H9 (cell line): ENCODE data around the gene ELK1. TPM values are rescaled to one million over a fixed set of nuclear protein-coding genes. Genes with fewer than 3 reads are reported as not detected.

ENCODE experiments used
- DNase-seq: peaks from one replicate; pipeline ENCODE4 v3.0.0-alpha.2; 2017
- H2AFZ ChIP-seq: one replicate; pipeline ENCODE4 v1.6.1; 2013; ENCODE audit warnings: mild to moderate bottlenecking, low read length, control low read depth, moderate library complexity
- H2AK5ac ChIP-seq: 2 replicates; pipeline ENCODE4 v1.6.1; 2013; ENCODE audit warnings: low read length, control low read depth, mixed read lengths; ENCODE audit not compliant: insufficient read length
- H2BK120ac ChIP-seq: one replicate; pipeline ENCODE4 v1.6.1; 2013; ENCODE audit warnings: low read depth, mild to moderate bottlenecking, low read length, control low read depth, inconsistent platforms; ENCODE audit not compliant: poor library complexity, severe bottlenecking
- H2BK12ac ChIP-seq: 2 replicates; pipeline ENCODE4 v1.6.1; 2013; ENCODE audit warnings: low read length, control low read depth, mixed read lengths, low read depth; ENCODE audit not compliant: insufficient read length
- H2BK15ac ChIP-seq: 2 replicates; pipeline ENCODE4 v1.6.1; 2013; ENCODE audit warnings: low read depth, low read length, control low read depth
- H2BK20ac ChIP-seq: one replicate; pipeline ENCODE4 v1.6.1; 2013; ENCODE audit warnings: low read depth, mild to moderate bottlenecking, low read length, control low read depth, inconsistent platforms; ENCODE audit not compliant: poor library complexity, severe bottlenecking
- H2BK5ac ChIP-seq: 2 replicates; pipeline ENCODE4 v1.6.1; 2013; ENCODE audit warnings: low read length, control low read depth, mixed read lengths; ENCODE audit not compliant: insufficient read length
- H3K14ac ChIP-seq: 2 replicates; pipeline ENCODE4 v1.6.1; 2013; ENCODE audit warnings: low read length, control low read depth; ENCODE audit not compliant: insufficient read depth
- H3K18ac ChIP-seq: 2 replicates; pipeline ENCODE4 v1.6.1; 2013; ENCODE audit warnings: low read depth, mild to moderate bottlenecking, mixed read lengths, low read length, control low read depth; ENCODE audit not compliant: insufficient read length
- H3K23ac ChIP-seq: 2 replicates; pipeline ENCODE4 v1.6.1; 2013; ENCODE audit warnings: low read length, control low read depth, mixed read lengths, low read depth; ENCODE audit not compliant: insufficient read length
- H3K23me2 ChIP-seq: 2 replicates; pipeline ENCODE4 v1.6.1; 2013; ENCODE audit warnings: low read depth, mild to moderate bottlenecking, mixed read lengths, low read length, control low read depth; ENCODE audit not compliant: insufficient read length, poor library complexity, severe bottlenecking
- H3K27ac ChIP-seq: 2 replicates; pipeline ENCODE4 v1.5.1; 2013; ENCODE audit warnings: low read length, control low read depth, mixed read lengths, low read depth; ENCODE audit not compliant: insufficient read length
- H3K27me3 ChIP-seq: 2 replicates; pipeline ENCODE4 v1.6.1; 2013; ENCODE audit warnings: low read length, control low read depth, inconsistent platforms; ENCODE audit not compliant: insufficient read depth
- H3K4ac ChIP-seq: 2 replicates; pipeline ENCODE4 v1.6.1; 2013; ENCODE audit warnings: low read depth, mild to moderate bottlenecking, control low read depth, inconsistent platforms, low read length, moderate library complexity
- H3K4me1 ChIP-seq: 2 replicates; pipeline ENCODE4 v1.6.1; 2013; ENCODE audit warnings: low read length, control low read depth, inconsistent platforms; ENCODE audit not compliant: insufficient read depth
- H3K4me2 ChIP-seq: 2 replicates; pipeline ENCODE4 v1.6.1; 2013; ENCODE audit warnings: low read length, control low read depth, mixed read lengths; ENCODE audit not compliant: insufficient read length, insufficient read depth
- H3K56ac ChIP-seq: 2 replicates; pipeline ENCODE4 v1.6.1; 2013; ENCODE audit warnings: low read depth, mild to moderate bottlenecking, mixed read lengths, low read length, control low read depth; ENCODE audit not compliant: insufficient read length
- H3K79me1 ChIP-seq: 2 replicates; pipeline ENCODE4 v1.6.1; 2013; ENCODE audit warnings: low read depth, mild to moderate bottlenecking, moderate library complexity, low read length, control low read depth, inconsistent platforms; ENCODE audit not compliant: insufficient read depth, poor library complexity, severe bottlenecking
- H3K79me2 ChIP-seq: 2 replicates; pipeline ENCODE4 v1.6.1; 2013; ENCODE audit warnings: low read length, control low read depth, inconsistent platforms; ENCODE audit not compliant: insufficient read depth
- H3K9ac ChIP-seq: 2 replicates; pipeline ENCODE4 v1.6.1; 2013; ENCODE audit warnings: low read length, control low read depth, mixed read lengths; ENCODE audit not compliant: insufficient read length; ENCODE audit errors: extremely low read depth
- H3K9me3 ChIP-seq: one replicate; pipeline ENCODE4 v1.6.1; 2013; ENCODE audit warnings: low read depth, low read length, inconsistent platforms; ENCODE audit not compliant: control insufficient read depth
- H3T11ph ChIP-seq: one replicate; pipeline ENCODE4 v1.6.1; 2013; ENCODE audit warnings: mild to moderate bottlenecking, low read length, control low read depth, inconsistent platforms
- H4K20me1 ChIP-seq: one replicate; pipeline ENCODE4 v1.6.1; 2013; ENCODE audit not compliant: control insufficient read depth, insufficient read length, insufficient read depth
- H4K5ac ChIP-seq: 2 replicates; pipeline ENCODE4 v1.6.1; 2013; ENCODE audit warnings: low read depth, mild to moderate bottlenecking, mixed read lengths, low read length, control low read depth; ENCODE audit not compliant: insufficient read length
- H4K8ac ChIP-seq: replicated peaks from 2 replicates; pipeline ENCODE4 v1.6.1; 2013; ENCODE audit warnings: low read length, control low read depth, mixed read lengths, low read depth; ENCODE audit not compliant: insufficient read length
- H4K91ac ChIP-seq: 2 replicates; pipeline ENCODE4 v1.6.1; 2013; ENCODE audit warnings: low read depth, mild to moderate bottlenecking, moderate library complexity, mixed read lengths, low read length, control low read depth; ENCODE audit not compliant: insufficient read length
- H3K27ac Mint-ChIP-seq, 3 experiments: 2 replicates in 2 of 3; 3 replicates in 1 of 3; pipeline ENCODE4 v1.8.0; 2020 to 2021; ENCODE audit warnings: mixed read lengths in 3 of 3, mild to moderate bottlenecking in 1 of 3, moderate library complexity in 1 of 3
- H3K27me3 Mint-ChIP-seq: 2 replicates; pipeline ENCODE4 v1.8.0; 2021; ENCODE audit warnings: low read depth, mild to moderate bottlenecking, moderate library complexity, mixed read lengths
- H3K36me3 Mint-ChIP-seq, 3 experiments: 2 replicates in 2 of 3; 3 replicates in 1 of 3; pipeline ENCODE4 v1.8.0; 2020 to 2021; ENCODE audit warnings: low read depth in 3 of 3, mixed read lengths in 3 of 3; ENCODE audit not compliant: insufficient read depth in 1 of 3
- H3K4me1 Mint-ChIP-seq, 2 experiments: 2 replicates each; pipeline ENCODE4 v1.8.0; 2020; ENCODE audit warnings: mixed read lengths in 2 of 2
- H3K4me3 Mint-ChIP-seq, 2 experiments: 2 replicates in 1 of 2; 3 replicates in 1 of 2; pipeline ENCODE4 v1.8.0; 2020 to 2021; ENCODE audit warnings: mild to moderate bottlenecking in 2 of 2, mixed read lengths in 2 of 2, moderate library complexity in 1 of 2
- H3K9me3 Mint-ChIP-seq, 2 experiments: 2 replicates in 1 of 2; 3 replicates in 1 of 2; pipeline ENCODE4 v1.8.0; 2020; ENCODE audit warnings: mild to moderate bottlenecking in 2 of 2, mixed read lengths in 2 of 2, moderate library complexity in 1 of 2
- CTCF ChIP-seq: fragments of 200-600 bp; sonication (generic); conservative IDR thresholded peaks from 3 replicates; pipeline ENCODE4 v1.8.0; 2021; ENCODE audit warnings: antibody characterized with exemption, mild to moderate bottlenecking
- WGBS: extraction: QIAGEN DNeasy Blood & Tissue Kit; methylation state at CpG from one replicate; pipeline ENCODE4 v1.1.7; 2013; ENCODE audit warnings: missing lambda C conversion rate, low lambda C conversion rate, mixed read lengths; ENCODE audit not compliant: insufficient read length; ENCODE audit errors: extremely low coverage; 5-methylcytosine and 5-hydroxymethylcytosine counted together
- total RNA-seq: library from RNA; stranded (reverse); gene quantifications from 2 replicates; pipeline ENCODE4 v1.2.1, GENCODE V29; 2021

Gene ELK1
- total RNA-seq, 1 experiment from 2014 or later, result 49.8 TPM

DNA sequence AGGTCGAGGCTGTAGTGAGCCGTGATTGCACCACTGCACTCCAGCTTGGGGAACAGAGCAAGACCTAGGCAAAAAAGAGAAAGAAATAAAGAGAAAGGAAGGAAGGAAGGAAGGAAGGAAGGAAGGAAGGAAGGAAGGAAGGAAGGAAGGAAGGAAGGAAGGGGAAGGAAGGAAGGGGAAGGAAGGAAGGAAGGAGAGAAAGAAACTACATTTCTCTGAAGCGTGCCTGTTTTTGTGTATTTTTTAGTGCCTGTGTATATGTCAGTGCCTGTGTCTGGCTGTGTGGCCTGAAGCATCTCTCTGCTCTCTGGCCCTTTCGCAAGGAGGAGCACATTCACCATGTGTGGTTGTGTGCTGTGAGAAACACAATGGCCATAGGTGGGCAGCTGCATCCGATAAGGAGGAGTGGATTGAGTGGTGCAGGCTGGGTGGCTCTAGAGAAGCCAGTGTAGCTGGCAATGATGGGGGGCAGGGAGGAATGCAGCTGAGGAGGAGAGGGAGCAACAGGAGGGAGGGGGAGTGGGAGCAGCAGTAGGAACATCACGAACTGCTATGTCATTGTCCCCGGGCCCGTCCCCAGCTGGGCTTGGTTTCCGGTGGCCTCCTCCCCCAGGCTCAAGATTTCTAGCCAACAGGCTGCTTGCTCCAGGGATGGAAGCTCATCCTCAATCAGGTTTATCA, 42.1 kb downstream of the ELK1 start:
- H2AFZ ChIP-seq, result no peak overlapping the region
- no peaks in the 10 kb centered on the region; the same call in 1 of the 2 replicates for H3K27me3 Mint-ChIP-seq

More for the DNA sequence above, 42.1 kb downstream of the ELK1 start:
- Histone ChIP-seq H2BK120ac (no peak overlapping the region), H4K91ac (no peak overlapping the region), H3K23me2 (no peaks in the 10 kb centered on the region), H3K79me2 (no peaks in the 10 kb centered on the region), H3K56ac (no peak overlapping the region), H2BK20ac (no peak overlapping the region), H3K14ac (no peak overlapping the region), H4K20me1 (no peaks in the 10 kb centered on the region), H3K9me3 (peaks cover 30% of the 10 kb centered on the region), H2BK15ac (no peak overlapping the region), H4K5ac (no peak overlapping the region), H3K23ac (no peak overlapping the region), H2AK5ac (no peak overlapping the region), H3K4me2 (no peak overlapping the region), H2BK12ac (no peak overlapping the region), H3K4ac (no peak overlapping the region), H4K8ac (no peak overlapping the region), H3K27ac (no peak overlapping the region), H2BK5ac (no peak overlapping the region), H3K4me1 (no peaks in the 10 kb centered on the region; the same call in 1 of the 2 replicates), H3K27me3 (no peaks in the 10 kb centered on the region), H3K9ac (no peak overlapping the region), H3T11ph (no peak overlapping the region), H3K79me1 (no peaks in the 10 kb centered on the region), H3K18ac (no peak overlapping the region)
- Mint-ChIP-seq H3K36me3 (peaks cover 5 to 12% (median 7%) of the 10 kb centered on the region in 3 experiments), H3K4me3 (peak overlapping the region in 1 of 2 experiments; percentile 48; a peak in 1 of 5 replicates), H3K9me3 (peaks cover 71 to 76% of the 10 kb centered on the region in 2 experiments), H3K4me1 (peaks cover 11 to 19% of the 10 kb centered on the region in 2 experiments), H3K27ac (peak overlapping the region; percentile 90 to 97 (median 96))
- no peak for TF ChIP-seq CTCF
- no CpG with 5 or more reads among the region's 9 CpGs for WGBS
- peak; percentile 70 for DNase-seq
